Activated CD8-positive, alpha-beta memory T cell treated with anti-CD3 and anti-CD28 coated beads for 1 hour (primary cell): ENCODE measurements around the gene MOXD1.

Source experiments
- DNase-seq, 2 donors: peaks; one replicate each; pipeline ENCODE4 v3.0.0-alpha.2; 2020; ENCODE audit warnings: low read depth in 1 of 2; ENCODE audit errors: extremely low read depth in 1 of 2

The MOXD1 gene

DNA sequence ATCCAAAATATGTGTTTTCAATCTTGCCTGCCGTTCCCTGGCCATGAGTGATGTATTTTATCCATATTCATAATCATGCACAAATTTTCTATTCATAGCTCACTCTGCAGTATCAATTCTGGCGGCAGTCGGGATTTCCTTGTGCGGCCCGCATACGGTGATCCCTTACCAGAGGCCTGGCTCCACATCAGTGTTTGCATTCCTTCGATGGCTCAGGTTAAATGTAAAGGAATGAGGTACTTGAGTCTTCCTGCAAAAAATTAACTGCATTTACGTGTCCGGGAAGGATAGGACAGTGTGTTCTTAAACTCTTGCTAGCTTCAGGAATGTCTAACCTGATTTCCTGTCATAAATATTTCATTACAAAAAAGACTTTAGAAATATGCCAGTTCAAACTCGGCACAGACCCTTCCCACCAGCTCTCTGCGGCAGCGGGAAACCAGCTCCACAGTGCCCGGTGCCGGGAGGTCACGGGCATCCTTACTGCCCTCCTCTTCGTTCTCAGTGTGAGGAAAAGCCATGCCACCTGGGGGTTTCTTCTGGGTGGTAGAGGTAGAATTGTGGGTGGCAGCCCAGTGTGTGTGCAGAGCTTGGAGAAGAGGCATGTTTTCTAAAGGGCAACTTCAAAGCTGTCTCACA, 154.5 kb downstream of the MOXD1 start:
- DNase-seq: no peak

- no peak for DNase-seq
These were observed 155.1 kb downstream of the MOXD1 start for GRCh38 chr6:132246120-132246617.
